GM23338 (cell line): Measurements from ENCODE around the gene ERBB3. TPM values are rescaled to one million over a fixed set of nuclear protein-coding genes. Genes with fewer than 3 reads are reported as not detected.

ENCODE experiments used
- ATAC-seq: fragments of 200-7000 bp; cut with Tn5 transposase; 3 replicates; pipeline ENCODE4 v1.9.1; 2020
- DNase-seq: peaks from one replicate; pipeline ENCODE4 v3.0.0-alpha.2; 2015; ENCODE audit warnings: low spot score
- H2AFZ ChIP-seq: fragments of 200-600 bp; sonication (generic); 2 replicates; pipeline ENCODE4 v1.8.0; 2016; ENCODE audit warnings: antibody characterized with exemption, mild to moderate bottlenecking, moderate library complexity
- H3F3A ChIP-seq: fragments of 200-600 bp; sonication (generic); replicated peaks from 2 replicates; pipeline ENCODE4 v1.8.0; 2017; ENCODE audit warnings: antibody characterized with exemption, mixed run types, low read depth
- H3K27ac ChIP-seq: fragments of 200-600 bp; sonication (generic); 2 replicates; pipeline ENCODE4 v1.6.1; 2016; ENCODE audit warnings: low read depth
- H3K27me3 ChIP-seq: fragments of 200-600 bp; sonication (generic); 2 replicates; pipeline ENCODE4 v1.8.0; 2016; ENCODE audit warnings: mild to moderate bottlenecking, mixed run types, moderate library complexity; ENCODE audit not compliant: insufficient read depth
- H3K36me3 ChIP-seq: fragments of 200-600 bp; sonication (generic); 2 replicates; pipeline ENCODE4 v1.8.0; 2016; ENCODE audit warnings: mild to moderate bottlenecking; ENCODE audit not compliant: insufficient read depth
- H3K4me1 ChIP-seq: fragments of 200-600 bp; sonication (generic); 2 replicates; pipeline ENCODE4 v1.8.0; 2016; ENCODE audit warnings: mild to moderate bottlenecking, moderate library complexity; ENCODE audit not compliant: insufficient read depth
- H3K4me2 ChIP-seq: fragments of 200-600 bp; sonication (generic); 2 replicates; pipeline ENCODE4 v1.7.1; 2017; ENCODE audit warnings: mixed run types
- H3K4me3 ChIP-seq: fragments of 200-600 bp; sonication (generic); 2 replicates; pipeline ENCODE4 v1.6.1; 2016; ENCODE audit warnings: mixed run types
- H3K79me2 ChIP-seq: fragments of 200-600 bp; sonication (generic); replicated peaks from 2 replicates; pipeline ENCODE4 v1.8.0; 2017; ENCODE audit warnings: mild to moderate bottlenecking; ENCODE audit not compliant: insufficient read depth
- H3K9me2 ChIP-seq: fragments of 200-600 bp; sonication (generic); 2 replicates; pipeline ENCODE4 v1.8.0; 2017; ENCODE audit not compliant: insufficient read depth
- H4K20me1 ChIP-seq: fragments of 200-600 bp; sonication (generic); replicated peaks from 2 replicates; pipeline ENCODE4 v1.8.0; 2017; ENCODE audit warnings: mild to moderate bottlenecking; ENCODE audit not compliant: insufficient read depth
- H3K27ac Mint-ChIP-seq: 2 replicates; pipeline ENCODE4 v1.8.0; 2020; ENCODE audit warnings: inconsistent platforms, mild to moderate bottlenecking, moderate library complexity, mixed read lengths
- H3K27me3 Mint-ChIP-seq: 3 replicates; pipeline ENCODE4 v1.8.0; 2022; ENCODE audit warnings: low read depth, mild to moderate bottlenecking, moderate library complexity, mixed read lengths, inconsistent platforms; ENCODE audit not compliant: insufficient read depth, poor library complexity
- H3K36me3 Mint-ChIP-seq: 3 replicates; pipeline ENCODE4 v1.8.0; 2021; ENCODE audit warnings: low read depth, mild to moderate bottlenecking, inconsistent platforms, moderate library complexity, mixed read lengths
- H3K4me1 Mint-ChIP-seq: 3 replicates; pipeline ENCODE4 v1.8.0; 2020; ENCODE audit warnings: mild to moderate bottlenecking, inconsistent platforms, mixed read lengths
- H3K4me3 Mint-ChIP-seq: 3 replicates; pipeline ENCODE4 v1.8.0; 2021; ENCODE audit warnings: moderate library complexity, mild to moderate bottlenecking, inconsistent platforms, mixed read lengths
- H3K9me3 Mint-ChIP-seq: 3 replicates; pipeline ENCODE4 v1.8.0; 2020; ENCODE audit warnings: moderate library complexity, mild to moderate bottlenecking, inconsistent platforms, mixed read lengths
- CREB1 ChIP-seq: fragments of 250-450 bp; sonication (Bioruptor Pico); IDR thresholded peaks from 2 replicates; pipeline ENCODE4 v1.5.0; 2020; ENCODE audit warnings: low read depth, mild to moderate bottlenecking, moderate library complexity
- CTCF ChIP-seq, 2 experiments: fragments of 200-600 bp in 1 of 2; sonication (generic) in 1 of 2; conservative IDR thresholded peaks; 2 replicates each; pipeline versions ENCODE4 v1.5.1 to v1.6.1; 2016 to 2017; ENCODE audit warnings: antibody characterized with exemption in 2 of 2, low read depth in 2 of 2, mild to moderate bottlenecking in 2 of 2, moderate library complexity in 1 of 2
- ETS1 ChIP-seq: IDR thresholded peaks from 2 replicates; pipeline ENCODE4 v1.6.1; 2016; ENCODE audit warnings: antibody characterized with exemption
- EZH2 ChIP-seq: fragments of 200-600 bp; sonication (generic); IDR thresholded peaks from one replicate; pipeline ENCODE4 v1.8.0; 2017; ENCODE audit warnings: antibody characterized with exemption, mild to moderate bottlenecking, low read depth; ENCODE audit not compliant: unreplicated experiment
- EZH2phosphoT487 ChIP-seq: fragments of 200-600 bp; sonication (generic); IDR thresholded peaks from one replicate; pipeline ENCODE4 v1.8.1; 2018; ENCODE audit warnings: antibody characterized with exemption; ENCODE audit not compliant: unreplicated experiment
- JUNB ChIP-seq: IDR thresholded peaks from one replicate; pipeline ENCODE4 v1.6.1; 2016; ENCODE audit warnings: antibody characterized with exemption; ENCODE audit not compliant: unreplicated experiment
- NANOG ChIP-seq: IDR thresholded peaks from 2 replicates; pipeline ENCODE4 v1.6.1; 2016; ENCODE audit warnings: antibody characterized with exemption, borderline replicate concordance
- POLR2AphosphoS5 ChIP-seq: IDR thresholded peaks from 2 replicates; pipeline ENCODE4 v1.6.1; 2016; ENCODE audit warnings: antibody characterized with exemption, low read depth
- REST ChIP-seq: IDR thresholded peaks from one replicate; pipeline ENCODE4 v1.6.1; 2018; ENCODE audit warnings: antibody characterized with exemption; ENCODE audit not compliant: unreplicated experiment
- STAT1 ChIP-seq: IDR thresholded peaks from one replicate; pipeline ENCODE4 v1.6.1; 2016; ENCODE audit warnings: antibody characterized with exemption; ENCODE audit not compliant: unreplicated experiment
- ZNF114 ChIP-seq: fragments of 250-450 bp; sonication (Bioruptor Pico); IDR thresholded peaks from 2 replicates; pipeline ENCODE4 v1.5.0; 2020; ENCODE audit warnings: mild to moderate bottlenecking, moderate library complexity
- ZNF331 ChIP-seq: fragments of 250-450 bp; sonication (Bioruptor Pico); IDR thresholded peaks from 2 replicates; pipeline ENCODE4 v1.5.0; 2020; ENCODE audit warnings: low read depth, mild to moderate bottlenecking, moderate library complexity
- ZNF462 ChIP-seq: fragments of 250-450 bp; sonication (Bioruptor Pico); IDR thresholded peaks from 2 replicates; pipeline ENCODE4 v1.5.0; 2020; ENCODE audit warnings: mild to moderate bottlenecking, moderate library complexity
- polyA plus RNA-seq: library from polyadenylated mRNA; unstranded; fragments of >200 nt; fragmentation: Nextera tagmentation; extraction: Ambion mirVana; gene quantifications from 2 replicates; pipeline ENCODE4 v1.2.1, GENCODE V29; 2016
- total RNA-seq: library from RNA; depleted of rRNA; stranded (reverse); fragments of >200 nt; shearing (Covaris generic); gene quantifications from 2 replicates; pipeline ENCODE4 v1.2.3, GENCODE V29; 2014

ERBB3 gene
- total and polyA plus RNA-seq, 2 experiments from 2014 or later = 21.0 to 54.4 TPM

GRCh38 chr12:56118688-56119357, 38.9 kb downstream of the ERBB3 start:
- H3K36me3 ChIP-seq = peaks cover 4% of the 10 kb centered on the region; the same call in 1 of the 2 replicates
- H3K36me3 Mint-ChIP-seq = peaks cover 38% of the 10 kb centered on the region
- H3K27ac Mint-ChIP-seq = peak overlapping the region; percentile 100
- peaks cover 10% of the 10 kb centered on the region for H3K4me1 ChIP-seq
- peak overlapping the region; percentile 94 for H3K4me3 Mint-ChIP-seq
- peak overlapping the region; percentile 87 for H3K27ac ChIP-seq
- H4K20me1 ChIP-seq = no peaks in the 10 kb centered on the region
- no peaks in the 10 kb centered on the region for H3K27me3 ChIP-seq
- peaks cover 22% of the 10 kb centered on the region for H3F3A ChIP-seq
- no peaks in the 10 kb centered on the region for H3K9me2 ChIP-seq
- peak overlapping the region; percentile 93 for H3K4me2 ChIP-seq
- peak; percentile 58 for DNase-seq
- H3K9me3 Mint-ChIP-seq = peaks cover 6% of the 10 kb centered on the region; the same call in 2 of the 3 replicates
- H2AFZ ChIP-seq = no peak overlapping the region
- H3K4me1 Mint-ChIP-seq = peaks cover 19% of the 10 kb centered on the region
- peak overlapping the region; percentile 78 for H3K4me3 ChIP-seq
- ATAC-seq = peak; percentile 13
- peaks cover 12% of the 10 kb centered on the region for H3K79me2 ChIP-seq
- TF ChIP-seq JUNB = no peak
- TF ChIP-seq ZNF114 (CRISPR knock-in tag) = no peak
- TF ChIP-seq CREB1 (CRISPR knock-in tag) = no peak
- no peak for TF ChIP-seq CTCF (conservative IDR thresholded peaks at IDR 0.05; ENCODE audit: low read depth in 2 of 2)
- TF ChIP-seq POLR2AphosphoS5 = no peak; the same call in 1 of the 2 replicates
- no peak for TF ChIP-seq REST
- no peak for TF ChIP-seq STAT1
- no peak for TF ChIP-seq ZNF331 (CRISPR knock-in tag)
- no peak for TF ChIP-seq ETS1
- no peak for TF ChIP-seq ZNF462
- no peak for TF ChIP-seq EZH2phosphoT487
- no peak for TF ChIP-seq EZH2
- no peak for TF ChIP-seq NANOG
- H3K27me3 Mint-ChIP-seq = peaks cover 19% of the 10 kb centered on the region
